SK-N-SH treated with all-trans-retinoic acid at 6 μM for 48 hours (cell line): ENCODE measurements around the gene BRPF3.
A peak's percentile ranks its signal among the peaks of the same experiment; 100 is the strongest.

ENCODE experiments used
- ATAC-seq: fragments of 200-7000 bp; cut with Tn5 transposase; 3 replicates; pipeline ENCODE4 v1.9.1; 2020; ENCODE audit warnings: mild to moderate bottlenecking, moderate library complexity
- ARNTL ChIP-seq: fragments of 450-650 bp; formaldehyde crosslinking; IDR thresholded peaks from 2 replicates; pipeline ENCODE4 v1.5.0; 2020; ENCODE audit warnings: low read depth, mild to moderate bottlenecking, moderate library complexity, borderline replicate concordance
- BACH2 ChIP-seq: fragments of 250-450 bp; sonication (Bioruptor Pico); IDR thresholded peaks from 2 replicates; pipeline ENCODE4 v1.9.0; 2021; ENCODE audit warnings: mild to moderate bottlenecking, borderline replicate concordance
- CSDC2 ChIP-seq: fragments of 250-450 bp; sonication (Bioruptor Pico); IDR thresholded peaks from 2 replicates; pipeline ENCODE4 v1.5.0; 2020; ENCODE audit warnings: mild to moderate bottlenecking, moderate library complexity
- ESRRG ChIP-seq: fragments of 250-450 bp; sonication (Bioruptor Pico); IDR thresholded peaks from 2 replicates; pipeline ENCODE4 v1.6.1; 2021; ENCODE audit warnings: mild to moderate bottlenecking
- GLIS3 ChIP-seq: fragments of 250-450 bp; sonication (Bioruptor Pico); IDR thresholded peaks from 2 replicates; pipeline ENCODE4 v1.5.0; 2020; ENCODE audit warnings: mild to moderate bottlenecking, moderate library complexity
- ISL1 ChIP-seq: fragments of 250-450 bp; sonication (Bioruptor Pico); IDR thresholded peaks from 2 replicates; pipeline ENCODE4 v2.1.2; 2022; ENCODE audit warnings: mild to moderate bottlenecking, moderate library complexity
- OSR1 ChIP-seq: fragments of 250-450 bp; sonication (Bioruptor Pico); IDR thresholded peaks from 2 replicates; pipeline ENCODE4 v1.8.0; 2022; ENCODE audit warnings: moderate library complexity, mild to moderate bottlenecking, inconsistent platforms
- PPARA ChIP-seq: fragments of 250-450 bp; sonication (Bioruptor Pico); IDR thresholded peaks from 2 replicates; pipeline ENCODE4 v1.5.0; 2020; ENCODE audit warnings: mild to moderate bottlenecking, borderline replicate concordance
- RARB ChIP-seq: fragments of 250-450 bp; sonication (Bioruptor Pico); IDR thresholded peaks from 2 replicates; pipeline ENCODE4 v1.8.0; 2021; ENCODE audit warnings: mild to moderate bottlenecking, moderate library complexity
- SNAI2 ChIP-seq: fragments of 250-450 bp; sonication (Bioruptor Pico); IDR thresholded peaks from 2 replicates; pipeline ENCODE4 v1.5.0; 2020; ENCODE audit warnings: mild to moderate bottlenecking, moderate library complexity
- TCF4 ChIP-seq: fragments of 250-450 bp; sonication (Bioruptor Pico); IDR thresholded peaks from 2 replicates; pipeline ENCODE4 v1.8.0; 2021; ENCODE audit warnings: mild to moderate bottlenecking, moderate library complexity, borderline replicate concordance
- TOX ChIP-seq: fragments of 250-450 bp; sonication (Bioruptor Pico); IDR thresholded peaks from 2 replicates; pipeline ENCODE4 v1.8.0; 2021; ENCODE audit warnings: mild to moderate bottlenecking, moderate library complexity, borderline replicate concordance
- ZC3H10 ChIP-seq: fragments of 250-450 bp; sonication (Bioruptor Pico); IDR thresholded peaks from 2 replicates; pipeline ENCODE4 v1.5.1; 2021; ENCODE audit warnings: mild to moderate bottlenecking, moderate library complexity
- ZFP3 ChIP-seq: fragments of 250-450 bp; sonication (Bioruptor Pico); IDR thresholded peaks from 2 replicates; pipeline ENCODE4 v1.5.0; 2020; ENCODE audit warnings: mild to moderate bottlenecking, moderate library complexity
- ZNF565 ChIP-seq: fragments of 450-650 bp; formaldehyde crosslinking; conservative IDR thresholded peaks from 2 replicates; pipeline ENCODE4 v1.5.0; 2020; ENCODE audit warnings: low read depth, mild to moderate bottlenecking, moderate library complexity
- ZNF8 ChIP-seq: fragments of 450-650 bp; formaldehyde crosslinking; IDR thresholded peaks from 2 replicates; pipeline ENCODE4 v1.5.0; 2020; ENCODE audit warnings: mild to moderate bottlenecking, moderate library complexity
- TF ChIP-seq, protein P1 (sequence below): fragments of 250-450 bp; sonication (Bioruptor Pico); IDR thresholded peaks from 2 replicates; pipeline ENCODE4 v1.8.0; 2021; ENCODE audit warnings: low read depth, mild to moderate bottlenecking, moderate library complexity, borderline replicate concordance
- TF ChIP-seq, protein P2 (sequence below): fragments of 250-450 bp; sonication (Bioruptor Pico); IDR thresholded peaks from 2 replicates; pipeline ENCODE4 v1.5.1; 2021; ENCODE audit warnings: mild to moderate bottlenecking, moderate library complexity
- TF ChIP-seq, protein P3 (sequence below): fragments of 250-450 bp; sonication (Bioruptor Pico); IDR thresholded peaks from 2 replicates; pipeline ENCODE4 v1.5.0; 2020; ENCODE audit warnings: mild to moderate bottlenecking, moderate library complexity
- TF ChIP-seq, protein P4 (sequence below): fragments of 250-450 bp; sonication (Bioruptor Pico); IDR thresholded peaks from 2 replicates; pipeline ENCODE4 v1.8.0; 2020; ENCODE audit warnings: mild to moderate bottlenecking, moderate library complexity, borderline replicate concordance

Gene BRPF3

DNA sequence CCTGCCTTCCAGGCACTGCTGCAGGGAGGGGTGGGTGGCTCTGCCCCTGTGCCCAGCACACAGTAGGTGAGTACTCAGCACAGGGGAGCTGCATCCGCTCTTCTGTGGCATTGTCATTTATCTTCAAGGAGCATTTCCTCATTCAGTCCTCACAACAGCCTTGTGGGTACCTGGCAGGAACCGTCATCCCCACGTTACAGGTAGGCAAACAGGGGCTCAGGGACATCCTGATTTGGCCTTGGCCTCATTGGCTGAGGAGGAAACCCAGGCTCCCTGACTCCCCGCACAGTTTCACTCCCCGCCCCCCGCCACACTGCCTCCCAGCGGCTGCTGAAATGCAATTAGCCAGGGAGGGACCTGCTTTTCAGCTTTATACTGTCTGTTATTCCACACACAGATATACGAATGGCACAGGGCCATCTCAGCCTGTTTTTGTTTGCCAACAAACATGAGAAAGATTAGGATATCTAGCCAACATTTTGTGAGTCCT lies 49.1 kb downstream of the BRPF3 start:
- TF ChIP-seq ISL1 (CRISPR knock-in tag) (no peak), SNAI2 (CRISPR knock-in tag) (no peak), PPARA (no peak), GLIS3 (no peak), ZNF8 (CRISPR knock-in tag) (no peak), OSR1 (no peak), BACH2 (no peak), ZFP3 (no peak)
- TF ChIP-seq, protein P1, sequence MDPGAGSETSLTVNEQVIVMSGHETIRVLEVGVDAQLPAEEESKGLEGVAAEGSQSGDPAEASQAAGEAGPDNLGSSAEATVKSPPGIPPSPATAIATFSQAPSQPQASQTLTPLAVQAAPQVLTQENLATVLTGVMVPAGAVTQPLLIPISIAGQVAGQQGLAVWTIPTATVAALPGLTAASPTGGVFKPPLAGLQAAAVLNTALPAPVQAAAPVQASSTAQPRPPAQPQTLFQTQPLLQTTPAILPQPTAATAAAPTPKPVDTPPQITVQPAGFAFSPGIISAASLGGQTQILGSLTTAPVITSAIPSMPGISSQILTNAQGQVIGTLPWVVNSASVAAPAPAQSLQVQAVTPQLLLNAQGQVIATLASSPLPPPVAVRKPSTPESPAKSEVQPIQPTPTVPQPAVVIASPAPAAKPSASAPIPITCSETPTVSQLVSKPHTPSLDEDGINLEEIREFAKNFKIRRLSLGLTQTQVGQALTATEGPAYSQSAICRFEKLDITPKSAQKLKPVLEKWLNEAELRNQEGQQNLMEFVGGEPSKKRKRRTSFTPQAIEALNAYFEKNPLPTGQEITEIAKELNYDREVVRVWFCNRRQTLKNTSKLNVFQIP (CRISPR knock-in tag) = no peak
- peak; percentile 39; the same call in 1 of the 3 replicates for ATAC-seq

- no peak for ATAC-seq
- TF ChIP-seq ESRRG (CRISPR knock-in tag) (no peak), BACH2 (no peak), TCF4 (CRISPR knock-in tag) (no peak), ARNTL (CRISPR knock-in tag) (no peak), ZNF8 (CRISPR knock-in tag) (no peak), RARB (CRISPR knock-in tag) (no peak)
Observed at GRCh38 chr6:36246506-36247268, 50.1 kb downstream of the BRPF3 start.

DNA sequence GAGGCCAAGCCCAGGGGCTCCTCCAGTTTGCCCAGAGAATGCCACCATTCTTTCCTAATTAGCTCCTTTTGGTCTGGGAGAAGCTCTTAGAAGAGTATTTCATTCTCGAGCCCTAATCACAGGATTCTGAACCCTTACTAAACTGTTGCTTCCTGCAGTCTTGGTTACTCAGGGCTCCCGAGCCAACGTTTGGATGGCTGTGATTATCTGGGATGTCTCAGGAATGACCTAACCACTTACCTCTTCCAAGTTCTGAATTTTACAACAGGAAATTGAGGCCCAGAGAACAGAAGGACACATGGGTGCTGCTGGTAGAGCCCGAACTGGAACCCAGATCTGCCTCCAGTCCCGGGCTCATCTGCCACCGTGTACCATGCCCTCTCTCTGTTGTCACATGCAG lies 51.1 kb downstream of the BRPF3 start:
- TF ChIP-seq ISL1 (CRISPR knock-in tag) (no peak), PPARA (no peak), ESRRG (CRISPR knock-in tag) (no peak), TOX (CRISPR knock-in tag) (no peak), OSR1 (no peak), ZNF8 (CRISPR knock-in tag) (no peak), ZNF565 (CRISPR knock-in tag) (no peak), ZC3H10 (CRISPR knock-in tag) (no peak), ZFP3 (no peak), GLIS3 (no peak), CSDC2 (CRISPR knock-in tag) (no peak)
- TF ChIP-seq, protein P2, sequence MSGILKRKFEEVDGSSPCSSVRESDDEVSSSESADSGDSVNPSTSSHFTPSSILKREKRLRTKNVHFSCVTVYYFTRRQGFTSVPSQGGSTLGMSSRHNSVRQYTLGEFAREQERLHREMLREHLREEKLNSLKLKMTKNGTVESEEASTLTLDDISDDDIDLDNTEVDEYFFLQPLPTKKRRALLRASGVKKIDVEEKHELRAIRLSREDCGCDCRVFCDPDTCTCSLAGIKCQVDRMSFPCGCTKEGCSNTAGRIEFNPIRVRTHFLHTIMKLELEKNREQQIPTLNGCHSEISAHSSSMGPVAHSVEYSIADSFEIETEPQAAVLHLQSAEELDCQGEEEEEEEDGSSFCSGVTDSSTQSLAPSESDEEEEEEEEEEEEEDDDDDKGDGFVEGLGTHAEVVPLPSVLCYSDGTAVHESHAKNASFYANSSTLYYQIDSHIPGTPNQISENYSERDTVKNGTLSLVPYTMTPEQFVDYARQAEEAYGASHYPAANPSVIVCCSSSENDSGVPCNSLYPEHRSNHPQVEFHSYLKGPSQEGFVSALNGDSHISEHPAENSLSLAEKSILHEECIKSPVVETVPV (CRISPR knock-in tag) = no peak
- TF ChIP-seq, protein P1 (CRISPR knock-in tag) = no peak
- TF ChIP-seq, protein P3, sequence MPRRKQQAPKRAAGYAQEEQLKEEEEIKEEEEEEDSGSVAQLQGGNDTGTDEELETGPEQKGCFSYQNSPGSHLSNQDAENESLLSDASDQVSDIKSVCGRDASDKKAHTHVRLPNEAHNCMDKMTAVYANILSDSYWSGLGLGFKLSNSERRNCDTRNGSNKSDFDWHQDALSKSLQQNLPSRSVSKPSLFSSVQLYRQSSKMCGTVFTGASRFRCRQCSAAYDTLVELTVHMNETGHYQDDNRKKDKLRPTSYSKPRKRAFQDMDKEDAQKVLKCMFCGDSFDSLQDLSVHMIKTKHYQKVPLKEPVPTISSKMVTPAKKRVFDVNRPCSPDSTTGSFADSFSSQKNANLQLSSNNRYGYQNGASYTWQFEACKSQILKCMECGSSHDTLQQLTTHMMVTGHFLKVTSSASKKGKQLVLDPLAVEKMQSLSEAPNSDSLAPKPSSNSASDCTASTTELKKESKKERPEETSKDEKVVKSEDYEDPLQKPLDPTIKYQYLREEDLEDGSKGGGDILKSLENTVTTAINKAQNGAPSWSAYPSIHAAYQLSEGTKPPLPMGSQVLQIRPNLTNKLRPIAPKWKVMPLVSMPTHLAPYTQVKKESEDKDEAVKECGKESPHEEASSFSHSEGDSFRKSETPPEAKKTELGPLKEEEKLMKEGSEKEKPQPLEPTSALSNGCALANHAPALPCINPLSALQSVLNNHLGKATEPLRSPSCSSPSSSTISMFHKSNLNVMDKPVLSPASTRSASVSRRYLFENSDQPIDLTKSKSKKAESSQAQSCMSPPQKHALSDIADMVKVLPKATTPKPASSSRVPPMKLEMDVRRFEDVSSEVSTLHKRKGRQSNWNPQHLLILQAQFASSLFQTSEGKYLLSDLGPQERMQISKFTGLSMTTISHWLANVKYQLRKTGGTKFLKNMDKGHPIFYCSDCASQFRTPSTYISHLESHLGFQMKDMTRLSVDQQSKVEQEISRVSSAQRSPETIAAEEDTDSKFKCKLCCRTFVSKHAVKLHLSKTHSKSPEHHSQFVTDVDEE (CRISPR knock-in tag) = no peak
- ATAC-seq = no peak

DNA sequence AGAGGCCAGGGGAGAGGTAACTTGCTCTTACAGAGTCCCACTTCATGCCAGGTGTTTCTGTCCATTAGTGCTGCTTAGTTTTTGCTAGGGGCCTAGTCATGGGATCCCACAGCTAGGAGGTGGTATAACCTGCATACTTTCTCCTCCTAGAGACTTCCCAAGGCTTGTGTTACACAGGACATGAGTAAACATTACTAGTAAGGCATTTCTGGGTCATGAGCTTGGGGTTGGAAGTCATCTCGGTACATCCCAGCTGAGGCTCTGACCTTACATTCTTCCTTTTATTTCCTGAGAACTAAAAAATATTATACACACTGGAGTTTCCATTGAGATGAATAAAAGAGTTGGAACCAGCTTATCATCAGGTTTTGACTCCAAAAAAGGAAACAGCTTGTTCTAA lies 52.4 kb downstream of the BRPF3 start:
- no peak for ATAC-seq
- TF ChIP-seq ZNF8 (CRISPR knock-in tag) = no peak
- TF ChIP-seq SNAI2 (CRISPR knock-in tag) = no peak
- TF ChIP-seq ISL1 (CRISPR knock-in tag) = no peak
- TF ChIP-seq OSR1 = no peak
- no peak for TF ChIP-seq ZNF565 (CRISPR knock-in tag)
- TF ChIP-seq, protein P3 (CRISPR knock-in tag) = no peak
- TF ChIP-seq ARNTL (CRISPR knock-in tag) = no peak
- no peak for TF ChIP-seq RARB (CRISPR knock-in tag)
- TF ChIP-seq PPARA = no peak
- TF ChIP-seq BACH2 = no peak
- TF ChIP-seq GLIS3 = no peak
- TF ChIP-seq ZC3H10 (CRISPR knock-in tag) = no peak
- TF ChIP-seq, protein P4, sequence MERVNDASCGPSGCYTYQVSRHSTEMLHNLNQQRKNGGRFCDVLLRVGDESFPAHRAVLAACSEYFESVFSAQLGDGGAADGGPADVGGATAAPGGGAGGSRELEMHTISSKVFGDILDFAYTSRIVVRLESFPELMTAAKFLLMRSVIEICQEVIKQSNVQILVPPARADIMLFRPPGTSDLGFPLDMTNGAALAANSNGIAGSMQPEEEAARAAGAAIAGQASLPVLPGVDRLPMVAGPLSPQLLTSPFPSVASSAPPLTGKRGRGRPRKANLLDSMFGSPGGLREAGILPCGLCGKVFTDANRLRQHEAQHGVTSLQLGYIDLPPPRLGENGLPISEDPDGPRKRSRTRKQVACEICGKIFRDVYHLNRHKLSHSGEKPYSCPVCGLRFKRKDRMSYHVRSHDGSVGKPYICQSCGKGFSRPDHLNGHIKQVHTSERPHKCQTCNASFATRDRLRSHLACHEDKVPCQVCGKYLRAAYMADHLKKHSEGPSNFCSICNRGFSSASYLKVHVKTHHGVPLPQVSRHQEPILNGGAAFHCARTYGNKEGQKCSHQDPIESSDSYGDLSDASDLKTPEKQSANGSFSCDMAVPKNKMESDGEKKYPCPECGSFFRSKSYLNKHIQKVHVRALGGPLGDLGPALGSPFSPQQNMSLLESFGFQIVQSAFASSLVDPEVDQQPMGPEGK (CRISPR knock-in tag) = no peak
